Stimulated activated CD8-positive, alpha-beta memory T cell treated with anti-CD3 and anti-CD28 coated beads, Interleukin-4, amount 100 ng/mL, for 1 hour (primary cell): ENCODE data around the gene SPATA6L.

Experiments used
- DNase-seq, 2 donors: peaks; one replicate each; pipeline ENCODE4 v3.0.0-alpha.2; 2020; ENCODE audit warnings: low read depth in 2 of 2, low spot score in 1 of 2

SPATA6L gene

GRCh38 chr9:4588721-4589120 lies 77.6 kb downstream of the SPATA6L start:
- no peak for DNase-seq

- no peak for DNase-seq
These were observed 81.1 kb downstream of the SPATA6L start for GRCh38 chr9:4585135-4585534.

- DNase-seq: no peak
These were observed 81.6 kb downstream of the SPATA6L start for GRCh38 chr9:4584636-4585035.

GRCh38 chr9:4583001-4583400 lies 83.3 kb downstream of the SPATA6L start:
- no peak for DNase-seq

GRCh38 chr9:4581861-4582565 lies 84.3 kb downstream of the SPATA6L start:
- no peak for DNase-seq

GRCh38 chr9:4581035-4581760 lies 85.1 kb downstream of the SPATA6L start:
- DNase-seq: no peak

- DNase-seq: no peak
These were observed 87.3 kb downstream of the SPATA6L start for GRCh38 chr9:4579001-4579400.

GRCh38 chr9:4576448-4576847 lies 89.8 kb downstream of the SPATA6L start:
- no peak for DNase-seq

GRCh38 chr9:4575997-4576396 lies 90.3 kb downstream of the SPATA6L start:
- DNase-seq: no peak

- no peak for DNase-seq
These were observed 91.5 kb downstream of the SPATA6L start for GRCh38 chr9:4574657-4575243.

GRCh38 chr9:4573634-4574389 lies 92.5 kb downstream of the SPATA6L start:
- no peak for DNase-seq

- no peak for DNase-seq
These were observed 93.1 kb downstream of the SPATA6L start for GRCh38 chr9:4573176-4573575.

- no peak for DNase-seq
These were observed 94.0 kb downstream of the SPATA6L start for GRCh38 chr9:4572184-4572826.

GRCh38 chr9:4569101-4569500 lies 97.2 kb downstream of the SPATA6L start:
- no peak for DNase-seq

GRCh38 chr9:4567601-4568000 lies 98.7 kb downstream of the SPATA6L start:
- no peak for DNase-seq

- no peak for DNase-seq
These were observed 99.5 kb downstream of the SPATA6L start for GRCh38 chr9:4566806-4567205.

GRCh38 chr9:4563105-4563504 lies 103.2 kb downstream of the SPATA6L start:
- DNase-seq: no peak

GRCh38 chr9:4559261-4560182 lies 106.8 kb downstream of the SPATA6L start:
- no peak for DNase-seq

- no peak for DNase-seq
These were observed 107.8 kb downstream of the SPATA6L start for GRCh38 chr9:4558371-4558998.

GRCh38 chr9:4555236-4555635 lies 111.0 kb downstream of the SPATA6L start:
- no peak for DNase-seq
